Tibial nerve (tissue), 4 donors: ENCODE data around the gene TMLHE. TPM values are rescaled to one million over a fixed set of nuclear protein-coding genes. Genes with fewer than 3 reads are reported as not detected.
"Not testable (repeated sequence)": the region's sequence is repeated elsewhere in the genome, so short reads cannot be mapped to it uniquely, and the experiment has no call there.

Experiments used
- DNase-seq, 2 donors: peaks; one replicate each; pipeline ENCODE4 v3.0.0-alpha.2; 2019; ENCODE audit warnings: low spot score in 2 of 2
- H3K27ac ChIP-seq, 4 donors: fragments of 200-600 bp; sonication (generic) in 3 of 4; one replicate each; pipeline ENCODE4 v1.5.1; 2017 to 2019; ENCODE audit warnings: mild to moderate bottlenecking in 1 of 4
- H3K27me3 ChIP-seq, 2 donors: fragments of 200-600 bp; sonication (generic) in 1 of 2; one replicate each; pipeline versions ENCODE4 v1.5.1 to v1.6.0; 2017 to 2019
- H3K36me3 ChIP-seq, 3 donors: fragments of 200-600 bp; sonication (generic); one replicate each; pipeline ENCODE4 v1.5.1; 2018 to 2019
- H3K4me1 ChIP-seq, 4 donors: fragments of 200-600 bp; sonication (generic) in 3 of 4; one replicate each; pipeline ENCODE4 v1.5.1; 2017 to 2019
- H3K4me3 ChIP-seq, 4 donors: fragments of 200-600 bp; sonication (generic) in 3 of 4; one replicate each; pipeline ENCODE4 v1.5.1; 2017 to 2019; ENCODE audit warnings: mild to moderate bottlenecking in 1 of 4, moderate library complexity in 1 of 4
- H3K9me3 ChIP-seq, 4 donors: fragments of 200-600 bp; sonication (generic) in 3 of 4; one replicate each; pipeline ENCODE4 v1.5.1; 2017 to 2019
- CTCF ChIP-seq, 5 experiments: fragments of 200-600 bp in 3 of 5; fragments of 450-650 bp in 2 of 5; sonication (generic) in 3 of 5; IDR thresholded peaks; one replicate each; pipeline ENCODE4 v1.5.1; 2016 to 2019; ENCODE audit warnings: antibody characterized with exemption in 5 of 5, mild to moderate bottlenecking in 3 of 5, moderate library complexity in 2 of 5
- EP300 ChIP-seq, 2 donors: sonication (generic); formaldehyde crosslinking; IDR thresholded peaks; one replicate each; pipeline ENCODE4 v1.6.1; 2017; ENCODE audit warnings: antibody characterized with exemption in 2 of 2, mild to moderate bottlenecking in 1 of 2
- POLR2A ChIP-seq, 2 donors: fragments of 450-650 bp; IDR thresholded peaks; one replicate each; pipeline ENCODE4 v1.6.1; 2017; ENCODE audit warnings: antibody characterized with exemption in 2 of 2, mild to moderate bottlenecking in 2 of 2, moderate library complexity in 2 of 2
- WGBS, 2 donors: methylation state at CpG; one replicate each; pipeline ENCODE4 v1.1.5; 2018; 5-methylcytosine and 5-hydroxymethylcytosine counted together
- total RNA-seq, 4 donors: library from RNA; depleted of rRNA; stranded (reverse); fragments of >200 nt; gene quantifications; one replicate each; pipeline ENCODE4 v1.1.0, GENCODE V29; 2016

TMLHE gene
- 10 to 100 TPM; 12.4 to 39.5 (median 25.8) TPM for total RNA-seq

- 3 to 37% methylated on average over 31 of the region's 50 CpGs for WGBS, 2 donors
- DNase-seq, result peak; percentile 29 to 32
- peak in 1 of 2 donors; percentile 12 for TF ChIP-seq EP300 (IDR thresholded peaks at IDR 0.05)
- TF ChIP-seq POLR2A (IDR thresholded peaks at IDR 0.05), result peak in 1 of 2 donors; percentile 27
- no peak for TF ChIP-seq CTCF (IDR thresholded peaks at IDR 0.05)
Observed at GRCh38 chrX:155612312-155613224, at the start of gene TMLHE, which contains the start of gene SPRY3. TMLHE (minus strand) TSS chrX:155612952; CDS start chrX:155545276, 67,676 bp downstream. SPRY3 (plus strand) TSS chrX:155612586.

GRCh38 chrX:155662282-155662681, 49.5 kb upstream of the TMLHE start:
- no peaks in the 10 kb centered on the region for H3K27me3 ChIP-seq
- TF ChIP-seq EP300 (IDR thresholded peaks at IDR 0.05), result no peak
- TF ChIP-seq CTCF (IDR thresholded peaks at IDR 0.05), result no peak
- TF ChIP-seq POLR2A (IDR thresholded peaks at IDR 0.05), result no peak
- DNase-seq, result no peak
- no peak overlapping the region for H3K4me3 ChIP-seq
- H3K4me1 ChIP-seq, result no peaks in the 10 kb centered on the region
- H3K27ac ChIP-seq, result no peak overlapping the region
- H3K9me3 ChIP-seq, result peaks cover 0 to 10% (median 2%) of the 10 kb centered on the region in 4 donors
- WGBS, 2 donors, result 69 to 72% methylated on average over 2 of the region's 2 CpGs
- H3K36me3 ChIP-seq, result no peaks in the 10 kb centered on the region

More at GRCh38 chrX:155612312-155613224, at the start of gene TMLHE, which contains the start of gene SPRY3:
- peak within 1 kb of the TSS; percentile 14 to 94 (median 88) for H3K27ac ChIP-seq
- no peaks in the 10 kb centered on the region for H3K9me3 ChIP-seq
- no peaks in the 10 kb centered on the region for H3K27me3 ChIP-seq
- H3K4me3 ChIP-seq, result peak within 1 kb of the TSS; percentile 33 to 73 (median 66)
- peaks cover 0 to 4% (median 0%) of the 10 kb centered on the region in 4 donors for H3K4me1 ChIP-seq
- H3K36me3 ChIP-seq, result no peaks in the 10 kb centered on the region

- 74 to 94% methylated on average over 2 of the region's 2 CpGs for WGBS, 2 donors
- no peak overlapping the region for H3K4me3 ChIP-seq
- H3K27me3 ChIP-seq, result no peaks in the 10 kb centered on the region
- no peaks in the 10 kb centered on the region for H3K9me3 ChIP-seq
- H3K27ac ChIP-seq, result no peak overlapping the region
- TF ChIP-seq CTCF (IDR thresholded peaks at IDR 0.05), result no peak
- no peak for TF ChIP-seq EP300 (IDR thresholded peaks at IDR 0.05)
- no peak for TF ChIP-seq POLR2A (IDR thresholded peaks at IDR 0.05)
- H3K4me1 ChIP-seq, result no peaks in the 10 kb centered on the region
- DNase-seq, result no peak
- no peaks in the 10 kb centered on the region for H3K36me3 ChIP-seq
Observed at GRCh38 chrX:155645180-155645579, 32.4 kb upstream of the TMLHE start.

GRCh38 chrX:155643240-155643639, 30.5 kb upstream of the TMLHE start:
- no peak for DNase-seq
- Histone ChIP-seq H3K36me3 (no peaks in the 10 kb centered on the region), H3K27me3 (no peaks in the 10 kb centered on the region), H3K9me3 (no peaks in the 10 kb centered on the region), H3K4me3 (no peak overlapping the region), H3K27ac (no peak overlapping the region), H3K4me1 (no peaks in the 10 kb centered on the region)
- no peak for TF ChIP-seq EP300 (IDR thresholded peaks at IDR 0.05)
- no peak for TF ChIP-seq POLR2A (IDR thresholded peaks at IDR 0.05)
- no peak for TF ChIP-seq CTCF (IDR thresholded peaks at IDR 0.05)
- WGBS, 2 donors, result 78 to 82% methylated on average over 2 of the region's 2 CpGs

- H3K4me1 ChIP-seq, H3K36me3 ChIP-seq, H3K9me3 ChIP-seq, H3K27ac ChIP-seq, H3K27me3 ChIP-seq, DNase-seq: not testable (repeated sequence)
- WGBS, 2 donors, result 39 to 45% methylated on average over 14 of the region's 14 CpGs
- peak overlapping the region in 2 of 4 donors; percentile 11 to 14 for H3K4me3 ChIP-seq
Observed at GRCh38 chrX:155641371-155641770, 28.6 kb upstream of the TMLHE start.
